Ascending aorta (tissue), 2 donors: ENCODE results near the gene CCDC33. TPM values are rescaled to one million over a fixed set of nuclear protein-coding genes. Genes with fewer than 3 reads are reported as not detected.
A peak's percentile ranks its signal among the peaks of the same experiment; 100 is the strongest.

Experiments used
- DNase-seq, 2 donors: peaks; one replicate each; pipeline ENCODE4 v3.0.0-alpha.2; 2019; ENCODE audit warnings: low spot score in 2 of 2
- H3K27ac ChIP-seq, 2 donors: fragments of 200-600 bp; sonication (generic); one replicate each; pipeline ENCODE4 v1.5.1; 2016 to 2017; ENCODE audit warnings: mild to moderate bottlenecking in 1 of 2
- H3K27me3 ChIP-seq: fragments of 200-600 bp; sonication (generic); one replicate; pipeline ENCODE4 v1.5.1; 2017
- H3K36me3 ChIP-seq, 2 donors: fragments of 200-600 bp; sonication (generic); one replicate each; pipeline ENCODE4 v1.5.1; 2016
- H3K4me1 ChIP-seq, 2 donors: fragments of 200-600 bp; sonication (generic); one replicate each; pipeline ENCODE4 v1.5.1; 2016 to 2017; ENCODE audit warnings: mild to moderate bottlenecking in 1 of 2
- H3K4me3 ChIP-seq, 2 donors: fragments of 200-600 bp; sonication (generic); one replicate each; pipeline ENCODE4 v1.5.1; 2016 to 2017; ENCODE audit warnings: mild to moderate bottlenecking in 1 of 2
- H3K9me3 ChIP-seq, 2 donors: fragments of 200-600 bp; sonication (generic); one replicate each; pipeline ENCODE4 v1.5.1; 2016
- CTCF ChIP-seq, 3 experiments: fragments of 200-600 bp in 2 of 3; fragments of 450-650 bp in 1 of 3; sonication (generic) in 2 of 3; IDR thresholded peaks; one replicate each; pipeline ENCODE4 v1.5.1; 2016 to 2019; ENCODE audit warnings: antibody characterized with exemption in 3 of 3, mild to moderate bottlenecking in 1 of 3, moderate library complexity in 1 of 3
- intact Hi-C: fragments of 100-400 bp; cut with DNase I; formaldehyde crosslinking; loops from one replicate; pipeline ENCODE4 v1.15.1; 2023
- total RNA-seq: library from RNA; depleted of rRNA; stranded (reverse); fragments of >200 nt; gene quantifications from one replicate; pipeline ENCODE4 v1.1.0, GENCODE V29; 2016

Gene CCDC33
- total RNA-seq, 1 donor from 2014 or later, result not detected

- H3K36me3 ChIP-seq, result no peaks in the 10 kb centered on the region
- intact Hi-C loops, result loop anchor here (2.0 to 10.0 kb wide), 4 partner anchors 105 to 361 kb away; partner anchors contain the start of genes PML and STOML1
- no peak for DNase-seq
- TF ChIP-seq CTCF (IDR thresholded peaks at IDR 0.05), result no peak
- no peaks in the 10 kb centered on the region for H3K27me3 ChIP-seq
- H3K9me3 ChIP-seq, result no peaks in the 10 kb centered on the region
- peaks cover 20 to 44% of the 10 kb centered on the region in 2 donors for H3K4me1 ChIP-seq
- peak overlapping the region; percentile 82 to 92 for H3K27ac ChIP-seq
- no peak overlapping the region for H3K4me3 ChIP-seq
Observed at GRCh38 chr15:74316141-74316540, 80.0 kb downstream of the CCDC33 start.

DNA sequence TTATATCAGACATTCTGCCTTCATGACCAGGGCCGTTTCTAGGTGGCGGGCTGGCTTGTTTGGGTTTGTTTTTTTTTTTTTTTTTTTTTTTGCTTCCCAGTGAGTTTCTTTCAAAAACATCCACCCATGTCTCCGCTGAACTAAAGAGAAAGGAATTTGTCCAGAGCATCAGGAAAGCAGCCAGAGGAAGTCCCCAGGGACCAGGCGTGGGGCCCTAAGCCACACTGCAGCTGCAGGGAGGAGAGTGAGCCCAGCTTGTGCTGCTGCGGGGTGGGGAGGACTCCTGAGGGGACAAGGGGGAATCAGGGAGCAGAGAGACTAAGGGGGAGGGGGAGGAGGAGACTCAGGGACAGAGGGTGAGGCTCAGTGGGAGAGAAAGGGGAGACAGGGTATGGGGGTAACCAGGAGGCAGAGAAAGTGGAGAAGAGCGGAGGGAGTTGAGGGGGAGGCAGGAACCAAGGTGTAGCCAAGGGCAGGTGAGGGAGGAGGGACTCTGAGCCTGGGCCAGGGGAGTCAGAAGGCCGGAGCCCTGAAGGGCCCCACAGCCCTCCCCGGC, 81.8 kb downstream of the CCDC33 start:
- no peak for TF ChIP-seq CTCF (IDR thresholded peaks at IDR 0.05)
- Histone ChIP-seq H3K9me3 (no peaks in the 10 kb centered on the region), H3K27ac (peak overlapping the region; percentile 82 to 92), H3K4me3 (no peak overlapping the region), H3K27me3 (no peaks in the 10 kb centered on the region), H3K36me3 (no peaks in the 10 kb centered on the region), H3K4me1 (peaks cover 20 to 44% of the 10 kb centered on the region in 2 donors)
- intact Hi-C loops, result loop anchor here (2.0 to 10.0 kb wide), 4 partner anchors 107 to 363 kb away; partner anchors contain the start of genes PML and STOML1
- DNase-seq, result peak; percentile 65 to 94

GRCh38 chr15:74318376-74319137, 82.4 kb downstream of the CCDC33 start:
- TF ChIP-seq CTCF (IDR thresholded peaks at IDR 0.05), result no peak
- intact Hi-C loops, result loop anchor here (5.0 to 10.0 kb wide), 3 partner anchors 264 to 364 kb away; partner anchors contain the start of genes PML and STOML1
- peak overlapping the region; percentile 76 to 92 for H3K27ac ChIP-seq
- no peaks in the 10 kb centered on the region for H3K36me3 ChIP-seq
- H3K27me3 ChIP-seq, result no peaks in the 10 kb centered on the region
- peak in 1 of 2 donors; percentile 76 for DNase-seq
- H3K4me1 ChIP-seq, result peaks cover 20 to 44% of the 10 kb centered on the region in 2 donors
- no peak overlapping the region for H3K4me3 ChIP-seq
- no peaks in the 10 kb centered on the region for H3K9me3 ChIP-seq

DNA sequence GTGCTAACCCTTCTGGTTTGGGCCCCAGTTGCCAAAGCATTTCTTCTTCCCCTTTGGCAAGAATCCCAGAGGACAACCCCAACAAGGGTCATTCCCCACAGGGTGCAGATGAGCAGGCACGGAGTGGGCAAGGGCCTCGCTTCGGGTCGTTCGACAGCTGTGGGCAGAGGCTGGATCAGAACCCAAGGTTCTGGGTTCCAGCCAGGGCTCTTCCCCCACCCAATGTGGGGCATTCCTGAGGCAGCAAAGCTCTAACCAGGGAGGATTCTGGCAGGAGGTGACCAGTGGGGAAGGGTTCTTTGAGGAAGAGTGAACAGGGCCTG, 83.0 kb downstream of the CCDC33 start:
- Histone ChIP-seq H3K9me3 (no peaks in the 10 kb centered on the region), H3K27ac (peak overlapping the region; percentile 49 to 92), H3K27me3 (no peaks in the 10 kb centered on the region), H3K4me1 (peaks cover 20 to 44% of the 10 kb centered on the region in 2 donors), H3K4me3 (no peak overlapping the region), H3K36me3 (no peaks in the 10 kb centered on the region)
- TF ChIP-seq CTCF (IDR thresholded peaks at IDR 0.05), result no peak
- DNase-seq, result no peak
- intact Hi-C loops, result loop anchor here (5.0 to 10.0 kb wide), 3 partner anchors 264 to 364 kb away; partner anchors contain the start of genes PML and STOML1

GRCh38 chr15:74319596-74320351, 83.6 kb downstream of the CCDC33 start:
- Histone ChIP-seq H3K36me3 (no peaks in the 10 kb centered on the region), H3K9me3 (no peaks in the 10 kb centered on the region), H3K4me3 (no peak overlapping the region), H3K27me3 (no peaks in the 10 kb centered on the region), H3K4me1 (peaks cover 18 to 44% of the 10 kb centered on the region in 2 donors), H3K27ac (peak overlapping the region; percentile 49 to 92)
- TF ChIP-seq CTCF (IDR thresholded peaks at IDR 0.05), result no peak
- intact Hi-C loops, result loop anchor here (5.0 to 10.0 kb wide), 3 partner anchors 265 to 365 kb away; partner anchors contain the start of genes PML and STOML1
- no peak for DNase-seq
